ENCODE results near the gene C6orf89. TPM values are rescaled to one million over a fixed set of nuclear protein-coding genes. Genes with fewer than 3 reads are reported as not detected.

The C6orf89 gene
- total and polyA plus RNA-seq, 4 donors = 16.7 to 59.7 (median 39.8) TPM

- no peaks in the 10 kb centered on the region for H3K4me1 ChIP-seq (ENCODE audit: control insufficient read depth in 1 of 2, insufficient read depth in 2 of 2, low read length in 2 of 2)
- H3K9me3 ChIP-seq (ENCODE audit: control insufficient read depth, low read length) = no peaks in the 10 kb centered on the region
- 93 to 94% methylated on average over 9 of the region's 9 CpGs for WGBS, 2 donors
- intact Hi-C loops (cut with DNase I) = no loop called here
- no peak overlapping the region for H3K27ac ChIP-seq (ENCODE audit: low read depth in 1 of 2, low read length in 2 of 2)
- no peaks in the 10 kb centered on the region for H3K36me3 ChIP-seq (ENCODE audit: control insufficient read depth in 1 of 2, insufficient read depth in 2 of 2, low read length in 1 of 2)
- no peaks in the 10 kb centered on the region for H3K27me3 ChIP-seq (ENCODE audit: control insufficient read depth in 1 of 2, insufficient read depth in 2 of 2, low read length in 1 of 2)
- no peak overlapping the region for H3K4me3 ChIP-seq (ENCODE audit: low read length in 2 of 2)
- ATAC-seq (ENCODE audit: low FRiP score) = no peak
- DNase-seq = peak in 1 of 2 donors; percentile 57
Measured at GRCh38 chr6:36957773-36958271, 72.1 kb downstream of the C6orf89 start.

GRCh38 chr6:36958775-36959554 is 73.2 kb downstream of the C6orf89 start:
- DNase-seq = no peak
- H3K27me3 ChIP-seq (ENCODE audit: control insufficient read depth in 1 of 2, insufficient read depth in 2 of 2, low read length in 1 of 2) = no peaks in the 10 kb centered on the region
- ATAC-seq (ENCODE audit: low FRiP score) = no peak
- intact Hi-C loops (cut with DNase I) = no loop called here
- 85 to 86% methylated on average over 42 to 44 of the region's 44 CpGs for WGBS, 2 donors
- H3K4me1 ChIP-seq (ENCODE audit: control insufficient read depth in 1 of 2, insufficient read depth in 2 of 2, low read length in 2 of 2) = no peaks in the 10 kb centered on the region
- no peaks in the 10 kb centered on the region for H3K9me3 ChIP-seq (ENCODE audit: control insufficient read depth, low read length)
- H3K36me3 ChIP-seq (ENCODE audit: control insufficient read depth in 1 of 2, insufficient read depth in 2 of 2, low read length in 1 of 2) = no peaks in the 10 kb centered on the region
- H3K27ac ChIP-seq (ENCODE audit: low read depth in 1 of 2, low read length in 2 of 2) = no peak overlapping the region
- no peak overlapping the region for H3K4me3 ChIP-seq (ENCODE audit: low read length in 2 of 2)

GRCh38 chr6:36959555-36960250 is 74.0 kb downstream of the C6orf89 start:
- H3K4me3 ChIP-seq (ENCODE audit: low read length in 2 of 2) = no peak overlapping the region
- no peaks in the 10 kb centered on the region for H3K4me1 ChIP-seq (ENCODE audit: control insufficient read depth in 1 of 2, insufficient read depth in 2 of 2, low read length in 2 of 2)
- DNase-seq = no peak
- intact Hi-C loops (cut with DNase I) = no loop called here
- H3K9me3 ChIP-seq (ENCODE audit: control insufficient read depth, low read length) = no peaks in the 10 kb centered on the region
- ATAC-seq (ENCODE audit: low FRiP score) = no peak
- H3K27me3 ChIP-seq (ENCODE audit: control insufficient read depth in 1 of 2, insufficient read depth in 2 of 2, low read length in 1 of 2) = no peaks in the 10 kb centered on the region
- H3K36me3 ChIP-seq (ENCODE audit: control insufficient read depth in 1 of 2, insufficient read depth in 2 of 2, low read length in 1 of 2) = no peaks in the 10 kb centered on the region
- no peak overlapping the region for H3K27ac ChIP-seq (ENCODE audit: low read depth in 1 of 2, low read length in 2 of 2)
- 90 to 92% methylated on average over 17 of the region's 17 CpGs for WGBS, 2 donors

GRCh38 chr6:36961441-36962435 is 76.0 kb downstream of the C6orf89 start:
- intact Hi-C loops (cut with DNase I) = no loop called here
- 72 to 73% methylated on average over 40 of the region's 40 CpGs for WGBS, 2 donors

GRCh38 chr6:36962874-36963273 is 77.1 kb downstream of the C6orf89 start:
- no peak overlapping the region for H3K4me3 ChIP-seq (ENCODE audit: low read length in 2 of 2)
- H3K4me1 ChIP-seq (ENCODE audit: control insufficient read depth in 1 of 2, insufficient read depth in 2 of 2, low read length in 2 of 2) = no peaks in the 10 kb centered on the region
- ATAC-seq (ENCODE audit: low FRiP score) (no peak), DNase-seq (peak; percentile 87 to 90)
- H3K27ac ChIP-seq (ENCODE audit: low read depth in 1 of 2, low read length in 2 of 2) = no peak overlapping the region
- no peaks in the 10 kb centered on the region for H3K27me3 ChIP-seq (ENCODE audit: control insufficient read depth in 1 of 2, insufficient read depth in 2 of 2, low read length in 1 of 2)
- no peaks in the 10 kb centered on the region for H3K9me3 ChIP-seq (ENCODE audit: control insufficient read depth, low read length)
- 85 to 88% methylated on average over 12 of the region's 12 CpGs for WGBS, 2 donors
- intact Hi-C loops (cut with DNase I) = no loop called here
- H3K36me3 ChIP-seq (ENCODE audit: control insufficient read depth in 1 of 2, insufficient read depth in 2 of 2, low read length in 1 of 2) = peaks cover 0 to 3% of the 10 kb centered on the region in 2 donors

More at GRCh38 chr6:36961441-36962435, 76.0 kb downstream of the C6orf89 start:
- DNase-seq = peak in 1 of 2 donors; percentile 72
- no peak overlapping the region for H3K4me3 ChIP-seq (ENCODE audit: low read length in 2 of 2)
- H3K27me3 ChIP-seq (ENCODE audit: control insufficient read depth in 1 of 2, insufficient read depth in 2 of 2, low read length in 1 of 2) = no peaks in the 10 kb centered on the region
- no peak for ATAC-seq (ENCODE audit: low FRiP score)
- H3K27ac ChIP-seq (ENCODE audit: low read depth in 1 of 2, low read length in 2 of 2) = no peak overlapping the region
- no peaks in the 10 kb centered on the region for H3K36me3 ChIP-seq (ENCODE audit: control insufficient read depth in 1 of 2, insufficient read depth in 2 of 2, low read length in 1 of 2)
- H3K4me1 ChIP-seq (ENCODE audit: control insufficient read depth in 1 of 2, insufficient read depth in 2 of 2, low read length in 2 of 2) = no peaks in the 10 kb centered on the region
- no peaks in the 10 kb centered on the region for H3K9me3 ChIP-seq (ENCODE audit: control insufficient read depth, low read length)

- no peak overlapping the region for H3K4me3 ChIP-seq (ENCODE audit: low read length in 2 of 2)
- H3K9me3 ChIP-seq (ENCODE audit: control insufficient read depth, low read length) = no peaks in the 10 kb centered on the region
- H3K4me1 ChIP-seq (ENCODE audit: control insufficient read depth in 1 of 2, insufficient read depth in 2 of 2, low read length in 2 of 2) = no peaks in the 10 kb centered on the region
- intact Hi-C loops (cut with DNase I) = no loop called here
- DNase-seq = peak in 1 of 2 donors; percentile 80
- 65 to 68% methylated on average over 11 of the region's 11 CpGs for WGBS, 2 donors
- no peaks in the 10 kb centered on the region for H3K27me3 ChIP-seq (ENCODE audit: control insufficient read depth in 1 of 2, insufficient read depth in 2 of 2, low read length in 1 of 2)
- peaks cover 0 to 6% of the 10 kb centered on the region in 2 donors for H3K36me3 ChIP-seq (ENCODE audit: control insufficient read depth in 1 of 2, insufficient read depth in 2 of 2, low read length in 1 of 2)
- peak; percentile 26 for ATAC-seq (ENCODE audit: low FRiP score)
- no peak overlapping the region for H3K27ac ChIP-seq (ENCODE audit: low read depth in 1 of 2, low read length in 2 of 2)
Measured at GRCh38 chr6:36963451-36964290, 77.9 kb downstream of the C6orf89 start.

- intact Hi-C loops (cut with DNase I) = no loop called here
- 74 to 77% methylated on average over 6 of the region's 6 CpGs for WGBS, 2 donors
- Histone ChIP-seq H3K4me1 (ENCODE audit: control insufficient read depth in 1 of 2, insufficient read depth in 2 of 2, low read length in 2 of 2) (no peaks in the 10 kb centered on the region), H3K36me3 (ENCODE audit: control insufficient read depth in 1 of 2, insufficient read depth in 2 of 2, low read length in 1 of 2) (peaks cover 4 to 10% of the 10 kb centered on the region in 2 donors), H3K9me3 (ENCODE audit: control insufficient read depth, low read length) (no peaks in the 10 kb centered on the region), H3K27me3 (ENCODE audit: control insufficient read depth in 1 of 2, insufficient read depth in 2 of 2, low read length in 1 of 2) (no peaks in the 10 kb centered on the region), H3K4me3 (ENCODE audit: low read length in 2 of 2) (no peak overlapping the region), H3K27ac (ENCODE audit: low read depth in 1 of 2, low read length in 2 of 2) (no peak overlapping the region)
- DNase-seq (no peak), ATAC-seq (ENCODE audit: low FRiP score) (no peak)
Measured at GRCh38 chr6:36964349-36964748, 78.6 kb downstream of the C6orf89 start.

Measured in aorta (tissue), 5 donors.